Stimulated activated CD4-positive, alpha-beta T cell treated with anti-CD3 and anti-CD28 coated beads, Interleukin-15, amount 100 ng/mL, for 1 hour (primary cell): Measurements from ENCODE around the gene HHATL.

ENCODE experiments used
- DNase-seq, 2 donors: peaks; one replicate each; pipeline ENCODE4 v3.0.0-alpha.2; 2020; ENCODE audit warnings: low read depth in 1 of 2, low spot score in 1 of 2

Gene HHATL

GRCh38 chr3:42713747-42714146 is 11.1 kb upstream of the HHATL start:
- DNase-seq, result no peak

GRCh38 chr3:42712688-42713372 is 10.2 kb upstream of the HHATL start:
- DNase-seq, result no peak

- DNase-seq, result no peak
Measured at GRCh38 chr3:42712344-42712648, 9.7 kb upstream of the HHATL start.

GRCh38 chr3:42711491-42712343 is 9.1 kb upstream of the HHATL start:
- no peak for DNase-seq

GRCh38 chr3:42710323-42711021 is 7.9 kb upstream of the HHATL start:
- no peak for DNase-seq

- DNase-seq, result no peak
Measured at GRCh38 chr3:42709621-42710020, 7.0 kb upstream of the HHATL start.

- DNase-seq, result no peak
Measured at GRCh38 chr3:42708611-42709151, 6.1 kb upstream of the HHATL start.

- no peak for DNase-seq
Measured at GRCh38 chr3:42707620-42708355, 5.2 kb upstream of the HHATL start.

- no peak for DNase-seq
Measured at GRCh38 chr3:42706721-42707619, 4.4 kb upstream of the HHATL start.

- no peak for DNase-seq
Measured at GRCh38 chr3:42705962-42706585, 3.5 kb upstream of the HHATL start.

GRCh38 chr3:42705058-42705767 is 2.6 kb upstream of the HHATL start:
- no peak for DNase-seq

GRCh38 chr3:42704136-42704841 is 1.7 kb upstream of the HHATL start:
- no peak for DNase-seq

GRCh38 chr3:42703695-42704025 is 1.1 kb upstream of the HHATL start:
- no peak for DNase-seq

- no peak for DNase-seq
Measured at GRCh38 chr3:42702982-42703694, 540 bp upstream of the HHATL start.

GRCh38 chr3:42701371-42702065 is 1.1 kb downstream of the HHATL start:
- peak; percentile 24 to 30 for DNase-seq

- DNase-seq, result no peak
Measured at GRCh38 chr3:42700366-42701288, 2.0 kb downstream of the HHATL start.
